Hematopoietic multipotent progenitor cell treated with erythropoietin and hydrocortisone succinate and interleukin-3 and kit ligand, for 6 days (in vitro differentiated cells): ENCODE data around the gene MEIS3.

Experiments used
- DNase-seq: peaks from one replicate; pipeline ENCODE4 v3.0.0-alpha.2; 2015

The MEIS3 gene

DNA sequence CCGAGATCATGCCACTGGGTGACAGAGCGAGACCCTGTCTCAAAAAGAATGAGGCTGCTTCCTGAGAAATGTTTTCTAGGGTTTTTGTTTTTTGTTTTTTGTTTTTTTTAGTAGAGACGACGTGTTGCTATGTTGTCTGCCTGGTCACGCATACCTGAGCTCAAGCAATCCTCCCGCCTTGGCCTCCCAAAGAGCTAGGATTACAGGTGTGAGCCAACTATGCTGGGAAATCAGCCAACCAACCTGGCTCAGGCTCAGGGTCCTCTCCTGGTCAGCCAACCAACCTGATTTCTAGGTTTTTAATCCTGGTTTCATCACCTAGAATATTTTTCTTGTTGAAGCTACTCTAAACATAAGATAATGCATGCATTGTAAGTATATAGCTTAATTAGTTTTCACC, 62.4 kb downstream of the MEIS3 start:
- DNase-seq: no peak

DNA sequence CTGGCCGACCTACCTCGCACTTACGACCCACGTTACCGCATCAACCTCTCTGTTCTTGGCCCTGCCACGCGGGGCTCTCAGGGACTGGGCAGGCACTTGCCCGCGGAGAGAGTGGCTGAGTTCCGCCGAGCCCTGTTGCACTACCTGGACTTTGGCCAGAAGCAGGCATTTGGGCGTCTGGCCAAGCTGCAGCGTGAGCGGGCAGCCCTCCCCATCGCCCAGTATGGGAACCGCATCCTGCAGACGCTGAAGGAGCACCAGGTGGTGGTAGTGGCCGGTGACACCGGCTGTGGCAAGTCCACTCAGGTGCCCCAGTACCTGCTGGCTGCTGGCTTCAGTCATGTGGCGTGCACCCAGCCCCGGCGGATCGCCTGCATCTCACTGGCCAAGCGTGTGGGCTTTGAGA, 66.0 kb downstream of the MEIS3 start:
- no peak for DNase-seq
